Measurements from ENCODE around the gene ZNF428. TPM values are rescaled to one million over a fixed set of nuclear protein-coding genes. Genes with fewer than 3 reads are reported as not detected.

Gene ZNF428
- total RNA-seq, 1 donor from 2014 or later, result 97.7 TPM

DNA sequence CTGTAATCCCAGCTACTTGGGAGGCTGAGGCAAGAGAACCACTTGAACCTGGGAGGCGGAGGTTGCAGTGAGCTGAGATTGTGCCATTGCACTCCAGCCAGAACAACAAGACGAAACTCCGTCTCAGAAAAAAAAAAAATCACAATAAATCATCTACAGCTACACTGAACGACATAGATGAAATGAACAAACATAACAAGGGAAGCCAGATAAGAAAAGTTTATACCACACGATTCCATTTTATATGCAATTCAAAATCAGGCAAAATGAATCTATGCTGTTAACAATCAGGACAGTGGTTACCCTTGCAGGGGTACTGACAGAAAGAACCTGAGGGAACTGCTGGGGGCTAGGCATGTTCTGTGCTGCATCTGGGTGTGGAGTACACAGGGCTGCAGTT lies 49.8 kb downstream of the ZNF428 start:
- no peak for DNase-seq (ENCODE audit: low spot score)
- Mint-ChIP-seq H3K4me1 (ENCODE audit: unreplicated experiment) (peaks cover under 1% of the 10 kb centered on the region), H3K27ac (ENCODE audit: unreplicated experiment) (no peak overlapping the region), H3K27me3 (ENCODE audit: unreplicated experiment) (peaks cover 4% of the 10 kb centered on the region), H3K36me3 (ENCODE audit: low read depth, unreplicated experiment) (peaks cover 4% of the 10 kb centered on the region), H3K9me3 (ENCODE audit: unreplicated experiment) (no peaks in the 10 kb centered on the region), H3K4me3 (ENCODE audit: unreplicated experiment) (no peak overlapping the region)
- TF ChIP-seq, protein P1, sequence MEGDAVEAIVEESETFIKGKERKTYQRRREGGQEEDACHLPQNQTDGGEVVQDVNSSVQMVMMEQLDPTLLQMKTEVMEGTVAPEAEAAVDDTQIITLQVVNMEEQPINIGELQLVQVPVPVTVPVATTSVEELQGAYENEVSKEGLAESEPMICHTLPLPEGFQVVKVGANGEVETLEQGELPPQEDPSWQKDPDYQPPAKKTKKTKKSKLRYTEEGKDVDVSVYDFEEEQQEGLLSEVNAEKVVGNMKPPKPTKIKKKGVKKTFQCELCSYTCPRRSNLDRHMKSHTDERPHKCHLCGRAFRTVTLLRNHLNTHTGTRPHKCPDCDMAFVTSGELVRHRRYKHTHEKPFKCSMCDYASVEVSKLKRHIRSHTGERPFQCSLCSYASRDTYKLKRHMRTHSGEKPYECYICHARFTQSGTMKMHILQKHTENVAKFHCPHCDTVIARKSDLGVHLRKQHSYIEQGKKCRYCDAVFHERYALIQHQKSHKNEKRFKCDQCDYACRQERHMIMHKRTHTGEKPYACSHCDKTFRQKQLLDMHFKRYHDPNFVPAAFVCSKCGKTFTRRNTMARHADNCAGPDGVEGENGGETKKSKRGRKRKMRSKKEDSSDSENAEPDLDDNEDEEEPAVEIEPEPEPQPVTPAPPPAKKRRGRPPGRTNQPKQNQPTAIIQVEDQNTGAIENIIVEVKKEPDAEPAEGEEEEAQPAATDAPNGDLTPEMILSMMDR (IDR thresholded peaks at IDR 0.05; ENCODE audit: unreplicated experiment), result no peak

DNA sequence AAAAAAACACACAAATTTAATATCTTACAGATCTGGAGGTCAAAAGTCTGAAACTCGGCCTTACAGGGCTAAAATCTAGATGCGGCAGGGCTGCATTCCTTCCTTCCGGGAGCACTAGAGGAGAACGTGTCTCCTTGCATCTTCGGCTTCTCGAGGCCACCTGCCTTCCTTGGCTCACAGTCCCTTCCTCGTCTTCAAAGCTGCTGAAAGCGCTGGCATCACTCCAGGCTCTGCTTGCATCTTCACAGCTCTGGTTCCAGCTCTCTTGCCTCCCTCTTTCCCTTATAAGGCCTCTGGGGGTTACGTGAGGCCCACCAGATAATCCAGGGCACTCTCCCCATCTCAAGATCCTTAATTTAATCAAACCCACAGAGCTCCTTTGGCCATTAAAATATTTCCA lies 54.6 kb downstream of the ZNF428 start:
- DNase-seq (ENCODE audit: low spot score), result no peak
- Mint-ChIP-seq H3K9me3 (ENCODE audit: unreplicated experiment) (no peaks in the 10 kb centered on the region), H3K27ac (ENCODE audit: unreplicated experiment) (no peak overlapping the region), H3K4me1 (ENCODE audit: unreplicated experiment) (no peaks in the 10 kb centered on the region), H3K36me3 (ENCODE audit: low read depth, unreplicated experiment) (peaks cover 22% of the 10 kb centered on the region), H3K4me3 (ENCODE audit: unreplicated experiment) (no peak overlapping the region), H3K27me3 (ENCODE audit: unreplicated experiment) (peaks cover 9% of the 10 kb centered on the region)
- TF ChIP-seq, protein P1 (IDR thresholded peaks at IDR 0.05; ENCODE audit: unreplicated experiment), result no peak

DNA sequence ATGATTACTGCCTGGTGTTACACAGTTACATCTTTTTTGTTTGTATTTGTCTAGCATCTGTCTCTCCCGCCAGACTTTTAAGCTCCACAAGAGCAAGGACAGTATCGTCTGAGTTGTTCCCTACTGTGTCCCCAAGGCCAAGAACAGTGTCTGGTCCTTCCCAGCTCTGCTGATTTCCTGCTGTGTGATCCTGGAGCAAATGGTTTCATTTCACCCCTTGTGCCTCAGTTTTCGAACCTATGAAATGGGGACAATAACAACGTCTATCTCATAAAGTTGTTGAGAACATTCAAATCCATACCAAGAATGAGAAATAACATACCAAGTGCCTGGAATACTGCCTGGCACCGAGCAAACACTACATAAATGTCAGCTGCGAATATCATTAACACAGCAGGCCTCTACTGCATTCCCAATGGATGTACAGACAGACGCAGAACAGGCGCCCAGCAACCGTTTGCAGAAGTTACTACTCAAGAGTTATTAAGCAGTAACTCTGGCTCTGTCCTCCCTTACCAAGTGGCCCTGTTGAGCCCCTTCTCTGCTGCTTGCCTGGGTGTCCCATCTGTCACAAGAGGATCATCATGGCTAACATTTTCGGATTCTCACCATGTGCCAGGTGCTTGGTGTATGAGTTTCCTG lies 55.5 kb downstream of the ZNF428 start:
- Mint-ChIP-seq H3K4me1 (ENCODE audit: unreplicated experiment) (no peaks in the 10 kb centered on the region), H3K27me3 (ENCODE audit: unreplicated experiment) (peaks cover 9% of the 10 kb centered on the region), H3K27ac (ENCODE audit: unreplicated experiment) (no peak overlapping the region), H3K36me3 (ENCODE audit: low read depth, unreplicated experiment) (peaks cover 26% of the 10 kb centered on the region), H3K9me3 (ENCODE audit: unreplicated experiment) (no peaks in the 10 kb centered on the region), H3K4me3 (ENCODE audit: unreplicated experiment) (peak overlapping the region; percentile 2)
- TF ChIP-seq, protein P1 (IDR thresholded peaks at IDR 0.05; ENCODE audit: unreplicated experiment), result no peak
- no peak for DNase-seq (ENCODE audit: low spot score)

DNA sequence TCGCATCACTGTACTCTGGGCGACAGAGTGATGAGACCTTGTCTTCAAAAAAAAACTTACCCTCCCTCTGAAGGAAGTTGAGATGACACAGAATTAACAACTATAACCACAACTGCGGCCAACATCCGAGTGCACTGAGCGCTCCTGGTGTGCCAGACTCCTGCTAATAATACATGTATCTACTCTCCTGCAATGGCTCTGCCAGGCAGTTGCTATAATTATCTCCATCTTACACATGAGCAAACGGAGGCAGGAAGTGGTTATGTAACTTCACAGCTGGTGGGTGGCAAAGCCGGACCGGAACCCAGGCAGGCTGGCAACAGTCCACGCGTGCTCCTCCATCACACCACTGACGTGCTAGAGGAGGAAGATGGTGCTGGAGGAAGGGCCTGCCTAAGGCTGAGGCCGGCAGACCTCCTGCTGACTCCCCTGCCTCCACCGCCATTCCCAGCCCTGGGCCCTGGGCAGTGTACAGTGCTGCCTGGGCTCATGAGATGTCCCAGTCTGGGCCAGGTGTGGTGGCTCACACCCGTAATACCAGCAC lies 56.7 kb downstream of the ZNF428 start:
- Mint-ChIP-seq H3K9me3 (ENCODE audit: unreplicated experiment) (no peaks in the 10 kb centered on the region), H3K36me3 (ENCODE audit: low read depth, unreplicated experiment) (peaks cover 26% of the 10 kb centered on the region), H3K27ac (ENCODE audit: unreplicated experiment) (no peak overlapping the region), H3K27me3 (ENCODE audit: unreplicated experiment) (peaks cover 9% of the 10 kb centered on the region), H3K4me3 (ENCODE audit: unreplicated experiment) (no peak overlapping the region), H3K4me1 (ENCODE audit: unreplicated experiment) (no peaks in the 10 kb centered on the region)
- DNase-seq (ENCODE audit: low spot score), result no peak
- TF ChIP-seq, protein P1 (IDR thresholded peaks at IDR 0.05; ENCODE audit: unreplicated experiment), result no peak

DNA sequence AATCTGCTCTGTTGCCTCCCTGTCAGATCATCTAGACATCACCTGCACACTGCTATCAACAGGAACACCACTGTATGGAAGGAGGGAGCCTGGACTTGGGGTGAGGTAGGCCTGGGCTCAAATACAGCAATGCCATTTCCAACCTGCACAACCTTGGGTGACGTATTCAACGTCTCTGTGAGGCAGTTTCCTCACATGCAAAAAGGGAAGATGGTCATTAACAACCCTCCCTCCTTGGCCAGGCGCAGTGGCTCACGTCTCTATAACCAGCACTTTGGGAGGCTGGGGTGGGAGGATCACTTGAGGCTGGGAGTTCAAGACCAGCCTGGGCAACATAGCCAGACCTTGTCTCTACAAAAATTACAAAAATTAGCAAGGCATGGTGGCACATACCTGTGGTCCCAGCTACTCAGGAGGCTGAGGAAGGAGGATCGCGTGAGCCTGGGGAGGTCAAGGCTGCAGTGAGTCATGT lies 57.2 kb downstream of the ZNF428 start:
- H3K4me1 Mint-ChIP-seq (ENCODE audit: unreplicated experiment), result no peaks in the 10 kb centered on the region
- H3K9me3 Mint-ChIP-seq (ENCODE audit: unreplicated experiment), result no peaks in the 10 kb centered on the region
- H3K4me3 Mint-ChIP-seq (ENCODE audit: unreplicated experiment), result no peak overlapping the region
- peaks cover 26% of the 10 kb centered on the region for H3K36me3 Mint-ChIP-seq (ENCODE audit: low read depth, unreplicated experiment)
- no peak for DNase-seq (ENCODE audit: low spot score)
- TF ChIP-seq, protein P1 (IDR thresholded peaks at IDR 0.05; ENCODE audit: unreplicated experiment), result no peak
- peaks cover 9% of the 10 kb centered on the region for H3K27me3 Mint-ChIP-seq (ENCODE audit: unreplicated experiment)
- H3K27ac Mint-ChIP-seq (ENCODE audit: unreplicated experiment), result peak overlapping the region; percentile 70

Measured in endothelial cell (in vitro differentiated cells).